Fibroblast of pulmonary artery (primary cell): Measurements from ENCODE around the gene ARF3.
A peak's percentile ranks its signal among the peaks of the same experiment; 100 is the strongest.

Experiments used
- DNase-seq: peaks from one replicate; pipeline ENCODE4 v3.0.0-alpha.2; 2010; ENCODE audit warnings: low read depth
- H3K4me3 ChIP-seq: replicated peaks from 2 replicates; pipeline ENCODE4 v1.5.1; 2011; ENCODE audit warnings: low read depth, mild to moderate bottlenecking, control low read depth, low read length, moderate library complexity
- TF ChIP-seq, protein P1 (sequence below): IDR thresholded peaks from 2 replicates; pipeline ENCODE4 v1.5.1; 2011; ENCODE audit warnings: mild to moderate bottlenecking, control low read depth, low read length, inconsistent platforms; ENCODE audit errors: missing control alignments

The ARF3 gene

DNA sequence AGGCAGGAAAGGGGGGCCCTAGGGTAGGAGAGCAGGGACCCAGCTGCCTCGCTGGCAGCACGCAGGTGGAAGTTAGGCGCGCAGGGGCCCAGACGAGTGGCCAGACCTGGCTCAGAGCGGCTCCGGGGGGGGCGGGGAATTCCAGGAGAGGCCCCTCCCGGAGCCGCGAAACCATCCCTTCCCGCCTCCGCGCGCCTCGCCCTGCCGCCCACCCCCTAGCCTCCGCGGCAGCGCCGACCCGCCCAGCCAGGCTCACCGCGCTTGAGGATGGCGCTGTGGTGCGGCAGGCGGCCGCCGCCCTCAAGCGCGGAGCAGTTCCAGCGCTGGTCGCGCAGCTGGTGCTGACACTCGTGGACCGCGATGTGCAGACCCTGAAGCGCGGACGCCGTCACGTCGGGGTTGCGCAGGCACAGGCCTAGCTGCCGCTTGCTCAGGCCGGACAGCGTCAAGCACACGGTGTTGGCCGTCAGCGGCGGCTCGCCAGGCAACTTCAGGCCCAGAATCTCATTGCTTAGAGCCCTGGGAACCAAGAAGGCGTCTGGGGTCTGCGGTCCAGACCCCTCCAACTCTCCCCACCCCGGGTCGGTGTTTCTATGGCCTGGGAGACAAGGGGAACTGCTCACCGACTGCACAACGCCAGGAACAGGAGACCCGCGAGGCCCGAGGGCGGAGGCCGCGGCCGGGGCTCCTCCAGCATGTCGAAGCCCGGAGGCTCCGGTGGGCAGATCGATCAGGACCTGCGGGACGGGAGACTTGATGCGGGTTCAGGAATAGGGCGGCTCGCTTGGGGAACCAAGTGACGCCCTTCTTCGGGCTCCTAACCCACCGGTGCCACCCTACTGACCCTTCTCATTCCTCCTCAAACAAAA, 12.8 kb upstream of the ARF3 start:
- H3K4me3 ChIP-seq: no peak overlapping the region
- no peak for DNase-seq
- TF ChIP-seq, protein P1, sequence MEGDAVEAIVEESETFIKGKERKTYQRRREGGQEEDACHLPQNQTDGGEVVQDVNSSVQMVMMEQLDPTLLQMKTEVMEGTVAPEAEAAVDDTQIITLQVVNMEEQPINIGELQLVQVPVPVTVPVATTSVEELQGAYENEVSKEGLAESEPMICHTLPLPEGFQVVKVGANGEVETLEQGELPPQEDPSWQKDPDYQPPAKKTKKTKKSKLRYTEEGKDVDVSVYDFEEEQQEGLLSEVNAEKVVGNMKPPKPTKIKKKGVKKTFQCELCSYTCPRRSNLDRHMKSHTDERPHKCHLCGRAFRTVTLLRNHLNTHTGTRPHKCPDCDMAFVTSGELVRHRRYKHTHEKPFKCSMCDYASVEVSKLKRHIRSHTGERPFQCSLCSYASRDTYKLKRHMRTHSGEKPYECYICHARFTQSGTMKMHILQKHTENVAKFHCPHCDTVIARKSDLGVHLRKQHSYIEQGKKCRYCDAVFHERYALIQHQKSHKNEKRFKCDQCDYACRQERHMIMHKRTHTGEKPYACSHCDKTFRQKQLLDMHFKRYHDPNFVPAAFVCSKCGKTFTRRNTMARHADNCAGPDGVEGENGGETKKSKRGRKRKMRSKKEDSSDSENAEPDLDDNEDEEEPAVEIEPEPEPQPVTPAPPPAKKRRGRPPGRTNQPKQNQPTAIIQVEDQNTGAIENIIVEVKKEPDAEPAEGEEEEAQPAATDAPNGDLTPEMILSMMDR: no peak

DNA sequence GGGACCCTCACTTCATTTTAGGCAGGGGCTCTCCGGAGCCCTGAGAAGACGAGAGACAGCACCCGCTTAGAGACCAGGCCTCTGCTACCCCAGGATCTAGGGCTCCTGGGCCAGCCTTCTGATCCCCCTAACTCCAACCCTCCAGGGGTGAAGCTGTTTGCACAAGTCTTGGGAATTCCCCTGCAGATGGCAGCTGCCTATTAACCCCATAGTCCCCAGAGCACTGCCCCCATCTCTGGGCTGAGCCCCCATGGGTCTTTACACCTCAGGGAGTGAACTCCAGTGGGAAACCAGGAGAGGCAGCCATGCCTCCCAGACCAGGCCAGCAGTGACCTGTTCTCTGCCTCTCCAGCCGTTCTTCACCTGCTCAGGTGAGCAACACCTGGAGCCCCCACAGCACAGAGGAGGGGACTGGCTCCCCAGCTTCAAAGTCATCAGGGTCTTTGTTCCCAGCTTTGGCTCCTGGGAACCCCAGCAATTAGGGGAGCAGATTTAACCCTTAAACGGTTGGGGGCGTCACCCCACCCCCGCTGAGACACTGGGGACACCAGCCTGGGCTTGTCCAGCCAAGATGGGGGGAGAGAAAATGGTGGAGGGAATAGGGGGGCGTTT, 12.0 kb upstream of the ARF3 start:
- TF ChIP-seq, protein P1: no peak
- no peak overlapping the region for H3K4me3 ChIP-seq
- DNase-seq: no peak

DNA sequence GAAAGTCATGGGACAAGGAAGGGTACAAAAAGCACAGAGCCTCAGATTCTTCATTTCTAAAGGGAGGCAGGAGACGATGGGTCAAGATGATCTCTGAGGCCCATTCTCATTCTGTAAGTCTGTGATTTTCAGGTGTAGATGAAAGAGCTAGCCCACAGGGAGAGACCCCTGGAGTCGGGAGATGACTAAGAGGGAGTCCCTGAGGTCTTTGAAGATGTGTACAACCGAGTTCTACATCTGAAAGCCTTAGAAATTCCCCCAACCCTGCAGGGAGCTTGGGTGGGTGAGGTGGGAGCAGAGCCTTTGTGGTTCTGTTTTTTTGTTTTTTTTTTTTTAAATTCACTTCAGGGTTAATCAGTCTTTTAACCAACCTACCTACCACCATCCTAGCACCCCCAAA, 11.2 kb upstream of the ARF3 start:
- DNase-seq: no peak
- no peak overlapping the region for H3K4me3 ChIP-seq
- TF ChIP-seq, protein P1: no peak

DNA sequence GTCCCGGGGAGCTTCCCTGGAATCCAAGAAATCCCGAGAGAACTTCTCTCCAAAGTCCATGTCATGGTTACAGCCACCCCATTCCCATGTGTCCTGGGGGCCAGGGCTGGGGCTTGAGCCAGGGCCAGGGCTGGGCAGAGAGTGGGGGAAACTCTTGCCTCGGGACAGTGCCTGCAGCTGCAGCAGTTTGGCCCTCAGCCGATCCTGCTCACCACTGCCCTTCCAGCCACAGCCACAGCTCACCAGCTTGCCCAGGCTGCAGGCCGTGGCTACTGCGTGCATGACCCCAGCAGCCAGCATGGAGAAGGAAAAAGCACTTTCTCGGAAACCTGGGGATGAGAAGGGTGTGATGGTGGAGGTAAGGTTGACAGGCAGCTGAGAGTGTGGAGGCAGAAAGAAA, 10.7 kb upstream of the ARF3 start:
- TF ChIP-seq, protein P1: no peak

DNA sequence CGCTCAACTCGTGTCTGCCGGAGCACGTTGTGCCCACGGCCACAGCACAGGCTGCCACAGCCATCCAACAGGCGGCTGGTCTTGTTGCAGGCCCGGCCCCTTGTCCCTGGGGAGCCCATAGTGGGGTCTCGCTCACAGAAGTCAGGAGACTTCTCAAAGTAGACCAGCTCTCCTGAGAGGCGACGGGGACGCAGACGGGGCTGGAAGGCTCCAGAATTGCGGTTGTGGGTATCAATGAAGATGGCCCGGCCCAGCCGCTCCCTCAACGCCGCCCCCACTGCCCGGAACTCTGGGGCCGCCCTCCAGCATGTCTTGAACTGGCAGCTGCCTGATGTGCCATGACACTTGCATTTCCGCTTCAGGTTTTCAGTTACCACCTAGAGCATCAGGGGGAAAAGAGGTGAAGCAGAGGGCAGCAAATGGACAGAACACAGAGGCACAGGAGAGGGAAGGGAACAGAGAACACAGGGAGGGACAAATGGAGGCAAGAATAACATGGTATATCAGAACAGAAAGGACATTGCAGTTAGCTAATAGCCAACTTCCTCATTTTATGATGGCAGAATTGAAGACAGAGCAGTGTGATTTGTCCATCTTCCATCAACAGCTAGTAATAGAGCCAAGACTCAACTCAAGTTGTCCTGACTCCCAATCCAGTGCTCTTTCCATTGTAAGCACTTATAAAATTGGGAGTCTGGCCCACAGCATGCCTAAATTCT, 9.0 kb upstream of the ARF3 start:
- no peak overlapping the region for H3K4me3 ChIP-seq

More for the DNA sequence above, 10.7 kb upstream of the ARF3 start:
- H3K4me3 ChIP-seq: no peak overlapping the region
- DNase-seq: no peak

DNA sequence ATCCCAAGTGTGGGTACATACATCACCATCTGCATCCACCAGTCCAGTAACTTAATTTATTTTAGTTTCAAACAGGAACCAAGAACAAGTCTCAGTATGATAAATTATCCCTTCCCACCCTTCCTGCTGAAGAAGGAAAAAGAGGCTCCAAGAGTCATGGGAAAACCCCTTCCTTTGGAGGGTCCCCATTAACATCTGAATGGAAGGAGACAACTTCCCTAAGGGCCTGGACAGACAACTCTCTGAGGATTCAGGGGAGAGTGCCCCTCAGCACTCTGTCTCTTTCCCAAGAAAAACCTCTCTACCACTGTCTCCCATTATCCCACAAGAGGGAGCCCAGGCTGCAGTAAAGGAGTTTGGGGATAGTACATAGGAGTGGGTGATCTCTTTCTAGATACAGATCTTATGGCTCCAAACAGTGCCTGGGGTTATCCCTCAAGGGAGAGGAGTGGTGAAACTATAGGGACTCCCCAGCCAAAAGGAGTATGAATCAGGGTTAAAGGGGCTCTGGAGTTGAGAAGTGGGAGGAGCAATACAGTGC, 8.1 kb upstream of the ARF3 start:
- H3K4me3 ChIP-seq: no peak overlapping the region
- DNase-seq: no peak
- TF ChIP-seq, protein P1: peak; percentile 48

More for the DNA sequence above, 9.0 kb upstream of the ARF3 start:
- DNase-seq: no peak
- TF ChIP-seq, protein P1: no peak
